GM18870 (cell line): ENCODE data around the gene PDAP1.
"Not testable (repeated sequence)": the region's sequence is repeated elsewhere in the genome, so short reads cannot be mapped to it uniquely, and the experiment has no call there.

ENCODE experiments used
- ATAC-seq: cut with Tn5 transposase; IDR thresholded peaks from one replicate; pipeline ENCODE4 v1.9.1; 2021; ENCODE audit warnings: moderate library complexity; ENCODE audit not compliant: unreplicated experiment

The PDAP1 gene

GRCh38 chr7:99397297-99397983 is 11.0 kb downstream of the PDAP1 start:
- ATAC-seq, result no peak

- no peak for ATAC-seq
Measured at GRCh38 chr7:99396418-99397296, 11.7 kb downstream of the PDAP1 start.

GRCh38 chr7:99395616-99396327 is 12.6 kb downstream of the PDAP1 start:
- ATAC-seq, result no peak

GRCh38 chr7:99394188-99394502 is 14.3 kb downstream of the PDAP1 start:
- no peak for ATAC-seq

- ATAC-seq, result no peak
Measured at GRCh38 chr7:99393355-99394187, 14.8 kb downstream of the PDAP1 start.

- no peak for ATAC-seq
Measured at GRCh38 chr7:99392659-99393354, 15.6 kb downstream of the PDAP1 start.

- ATAC-seq, result no peak
Measured at GRCh38 chr7:99392046-99392445, 16.4 kb downstream of the PDAP1 start.

GRCh38 chr7:99390941-99391602 is 17.3 kb downstream of the PDAP1 start:
- no peak for ATAC-seq

- no peak for ATAC-seq
Measured at GRCh38 chr7:99389772-99390171, 18.6 kb downstream of the PDAP1 start.

GRCh38 chr7:99387912-99388311 is 20.5 kb downstream of the PDAP1 start:
- no peak for ATAC-seq

GRCh38 chr7:99387239-99387635 is 21.2 kb downstream of the PDAP1 start:
- ATAC-seq, result not testable (repeated sequence)

GRCh38 chr7:99386584-99387238 is 21.7 kb downstream of the PDAP1 start:
- no peak for ATAC-seq

- ATAC-seq, result no peak
Measured at GRCh38 chr7:99385564-99385963, 22.8 kb downstream of the PDAP1 start.

GRCh38 chr7:99384523-99384922 is 23.9 kb downstream of the PDAP1 start:
- no peak for ATAC-seq

GRCh38 chr7:99383791-99384370 is 24.5 kb downstream of the PDAP1 start:
- ATAC-seq, result no peak

- ATAC-seq, result no peak
Measured at GRCh38 chr7:99383203-99383602, 25.2 kb downstream of the PDAP1 start.

GRCh38 chr7:99381664-99382075 is 26.7 kb downstream of the PDAP1 start:
- ATAC-seq, result no peak

- peak; percentile 65 for ATAC-seq
Measured at GRCh38 chr7:99380823-99381663, 27.4 kb downstream of the PDAP1 start.
